NCI-H146 treated with DMSO at 0.1 percent for 48 hours (cell line): Measurements from ENCODE around the gene GLB1L2.

Experiments used
- DNase-seq: peaks from one replicate; lab custom pipeline; 2025; ENCODE audit not compliant: unreplicated experiment; lab: John Stamatoyannopoulos, UW

GLB1L2 gene

DNA sequence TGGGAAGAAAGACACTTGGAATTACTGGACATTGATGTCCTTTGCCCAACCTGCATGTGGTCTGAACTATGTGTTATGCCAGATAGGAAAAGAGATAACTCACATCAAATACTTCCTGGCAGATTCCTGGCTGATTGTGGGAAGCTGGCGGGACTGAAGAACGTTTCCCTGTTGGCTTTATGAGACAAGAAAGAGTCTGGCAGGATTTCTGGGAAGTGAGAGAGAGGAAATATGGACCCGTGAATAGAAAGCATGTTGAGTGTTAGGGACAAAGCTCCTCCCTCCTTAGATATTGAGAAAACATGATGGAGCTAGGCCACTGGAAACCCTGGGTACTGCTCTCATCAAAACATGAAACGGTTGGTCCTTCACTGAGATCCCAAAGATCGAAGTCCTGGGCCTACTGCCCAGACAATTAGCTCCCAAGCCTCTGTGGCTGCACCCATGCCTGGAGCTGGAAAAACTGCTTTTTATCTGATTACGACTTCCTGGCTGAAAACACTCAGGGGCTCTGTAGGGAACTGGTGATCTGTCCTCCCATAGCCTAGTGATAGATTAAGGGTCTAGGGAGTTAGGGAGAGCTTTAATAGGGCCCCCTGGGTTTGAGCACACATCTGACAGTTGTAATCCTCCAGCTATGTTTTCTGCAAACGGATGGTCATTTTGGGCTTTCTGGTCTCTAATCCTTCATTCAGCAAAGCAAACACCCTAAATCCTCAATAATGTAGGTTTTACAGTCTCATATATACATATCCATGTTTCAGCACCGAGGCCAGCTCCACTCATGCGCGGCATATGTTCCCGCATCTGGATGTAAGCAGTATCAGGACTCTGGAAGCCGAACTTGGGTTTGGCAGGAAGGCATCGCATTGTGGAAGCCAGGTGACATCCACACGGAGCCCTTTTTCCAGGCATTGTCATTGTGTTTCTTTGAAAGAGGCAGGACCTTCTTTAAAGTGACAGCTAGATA, 86.4 kb downstream of the GLB1L2 start:
- no peak for DNase-seq

GRCh38 chr11:134423106-134423505, 91.3 kb downstream of the GLB1L2 start:
- DNase-seq, result no peak

DNA sequence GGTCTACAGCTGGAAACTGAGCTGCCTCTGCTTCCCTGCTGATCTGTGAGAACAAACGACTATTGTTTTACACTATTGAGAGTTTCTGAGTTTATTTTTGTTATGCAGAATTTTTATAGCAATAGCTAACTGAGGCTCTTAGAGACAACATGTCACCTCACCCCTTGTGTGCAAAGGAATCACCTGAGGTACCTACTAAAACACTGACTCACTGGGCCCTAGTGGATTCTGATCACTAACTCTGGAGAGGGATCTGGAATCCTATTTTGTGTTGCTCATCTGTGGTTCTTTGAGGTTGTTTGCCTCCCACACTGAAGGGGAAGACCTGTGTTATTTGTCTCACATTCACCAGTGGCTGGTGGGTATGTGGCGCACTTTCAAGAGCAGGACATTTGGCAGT, 93.6 kb downstream of the GLB1L2 start:
- DNase-seq, result no peak
